ENCODE data around the gene LCE1A.

DNA sequence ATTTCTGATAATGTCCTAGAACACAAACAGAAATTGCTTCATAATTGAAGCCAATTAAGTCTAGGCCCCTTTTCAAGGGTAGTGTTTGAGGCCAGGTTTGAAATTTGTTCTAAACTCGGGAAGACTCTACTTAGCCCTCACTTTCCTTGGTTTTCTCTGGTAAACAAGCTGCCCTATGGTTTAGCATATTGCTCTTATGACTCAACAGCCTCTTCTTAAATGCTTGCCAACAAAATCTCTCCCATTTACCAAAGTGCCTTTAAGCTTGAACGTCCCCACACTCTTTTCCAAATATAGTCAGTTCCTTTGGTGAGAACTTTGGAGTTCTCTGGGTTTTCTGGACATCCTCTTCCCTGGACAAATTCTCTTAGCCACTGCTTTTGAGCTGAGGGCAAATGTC lies 9.6 kb downstream of the LCE1A start:
- TF ChIP-seq, protein P1, sequence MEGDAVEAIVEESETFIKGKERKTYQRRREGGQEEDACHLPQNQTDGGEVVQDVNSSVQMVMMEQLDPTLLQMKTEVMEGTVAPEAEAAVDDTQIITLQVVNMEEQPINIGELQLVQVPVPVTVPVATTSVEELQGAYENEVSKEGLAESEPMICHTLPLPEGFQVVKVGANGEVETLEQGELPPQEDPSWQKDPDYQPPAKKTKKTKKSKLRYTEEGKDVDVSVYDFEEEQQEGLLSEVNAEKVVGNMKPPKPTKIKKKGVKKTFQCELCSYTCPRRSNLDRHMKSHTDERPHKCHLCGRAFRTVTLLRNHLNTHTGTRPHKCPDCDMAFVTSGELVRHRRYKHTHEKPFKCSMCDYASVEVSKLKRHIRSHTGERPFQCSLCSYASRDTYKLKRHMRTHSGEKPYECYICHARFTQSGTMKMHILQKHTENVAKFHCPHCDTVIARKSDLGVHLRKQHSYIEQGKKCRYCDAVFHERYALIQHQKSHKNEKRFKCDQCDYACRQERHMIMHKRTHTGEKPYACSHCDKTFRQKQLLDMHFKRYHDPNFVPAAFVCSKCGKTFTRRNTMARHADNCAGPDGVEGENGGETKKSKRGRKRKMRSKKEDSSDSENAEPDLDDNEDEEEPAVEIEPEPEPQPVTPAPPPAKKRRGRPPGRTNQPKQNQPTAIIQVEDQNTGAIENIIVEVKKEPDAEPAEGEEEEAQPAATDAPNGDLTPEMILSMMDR (IDR thresholded peaks at IDR 0.05; ENCODE audit: low read depth, low read length, poor library complexity, severe bottlenecking): no peak
- no peak for TF ChIP-seq EZH2phosphoT487 (IDR thresholded peaks at IDR 0.05; ENCODE audit: borderline replicate concordance, low read length)
